Measurements from ENCODE around the gene TMTC2.
"Not testable (repeated sequence)": the region's sequence is repeated elsewhere in the genome, so short reads cannot be mapped to it uniquely, and the experiment has no call there.

The TMTC2 gene

DNA sequence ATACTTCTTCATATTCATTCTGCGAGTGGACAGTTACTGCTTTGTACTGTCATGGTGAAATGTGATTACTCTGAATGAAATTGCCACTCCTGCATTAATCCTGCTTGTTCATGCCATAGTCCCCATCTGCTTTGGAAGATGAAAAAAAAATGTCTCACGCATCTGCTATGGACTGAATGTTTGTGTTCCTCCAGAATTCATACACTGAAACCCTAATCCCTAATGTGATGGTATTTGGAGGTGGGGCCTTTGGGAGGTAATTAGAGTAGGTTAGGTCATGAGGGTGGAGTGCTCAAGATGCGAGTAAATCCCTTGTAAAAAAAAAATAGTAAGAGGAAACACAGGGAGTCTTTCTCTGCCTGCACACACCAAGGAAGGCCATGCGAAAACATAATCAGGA is 427.2 kb downstream of the TMTC2 start:
- no peak overlapping the region for H3K4me3 ChIP-seq (replicated peaks; ENCODE audit: low read depth, low read length)
- no peak for DNase-seq (ENCODE audit: low read depth)
- TF ChIP-seq, protein P1, sequence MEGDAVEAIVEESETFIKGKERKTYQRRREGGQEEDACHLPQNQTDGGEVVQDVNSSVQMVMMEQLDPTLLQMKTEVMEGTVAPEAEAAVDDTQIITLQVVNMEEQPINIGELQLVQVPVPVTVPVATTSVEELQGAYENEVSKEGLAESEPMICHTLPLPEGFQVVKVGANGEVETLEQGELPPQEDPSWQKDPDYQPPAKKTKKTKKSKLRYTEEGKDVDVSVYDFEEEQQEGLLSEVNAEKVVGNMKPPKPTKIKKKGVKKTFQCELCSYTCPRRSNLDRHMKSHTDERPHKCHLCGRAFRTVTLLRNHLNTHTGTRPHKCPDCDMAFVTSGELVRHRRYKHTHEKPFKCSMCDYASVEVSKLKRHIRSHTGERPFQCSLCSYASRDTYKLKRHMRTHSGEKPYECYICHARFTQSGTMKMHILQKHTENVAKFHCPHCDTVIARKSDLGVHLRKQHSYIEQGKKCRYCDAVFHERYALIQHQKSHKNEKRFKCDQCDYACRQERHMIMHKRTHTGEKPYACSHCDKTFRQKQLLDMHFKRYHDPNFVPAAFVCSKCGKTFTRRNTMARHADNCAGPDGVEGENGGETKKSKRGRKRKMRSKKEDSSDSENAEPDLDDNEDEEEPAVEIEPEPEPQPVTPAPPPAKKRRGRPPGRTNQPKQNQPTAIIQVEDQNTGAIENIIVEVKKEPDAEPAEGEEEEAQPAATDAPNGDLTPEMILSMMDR (IDR thresholded peaks at IDR 0.05; ENCODE audit: low read length, missing control alignments): no peak

GRCh38 chr12:83114966-83115365 is 428.3 kb downstream of the TMTC2 start:
- no peak for DNase-seq (ENCODE audit: low read depth)
- TF ChIP-seq, protein P1 (IDR thresholded peaks at IDR 0.05; ENCODE audit: low read length, missing control alignments): no peak
- no peak overlapping the region for H3K4me3 ChIP-seq (replicated peaks; ENCODE audit: low read depth, low read length)

- not testable (repeated sequence) for H3K4me3 ChIP-seq (replicated peaks; ENCODE audit: low read depth, low read length); DNase-seq (ENCODE audit: low read depth)
Observed at GRCh38 chr12:83117926-83118325, 431.2 kb downstream of the TMTC2 start.

- TF ChIP-seq, protein P1 (IDR thresholded peaks at IDR 0.05; ENCODE audit: low read length, missing control alignments): no peak
- no peak overlapping the region for H3K4me3 ChIP-seq (replicated peaks; ENCODE audit: low read depth, low read length)
- no peak for DNase-seq (ENCODE audit: low read depth)
Observed at GRCh38 chr12:83121897-83122622, 435.4 kb downstream of the TMTC2 start.

GRCh38 chr12:83122623-83122934 is 435.9 kb downstream of the TMTC2 start:
- no peak for DNase-seq (ENCODE audit: low read depth)
- TF ChIP-seq, protein P1 (IDR thresholded peaks at IDR 0.05; ENCODE audit: low read length, missing control alignments): no peak
- H3K4me3 ChIP-seq (replicated peaks; ENCODE audit: low read depth, low read length): no peak overlapping the region

DNA sequence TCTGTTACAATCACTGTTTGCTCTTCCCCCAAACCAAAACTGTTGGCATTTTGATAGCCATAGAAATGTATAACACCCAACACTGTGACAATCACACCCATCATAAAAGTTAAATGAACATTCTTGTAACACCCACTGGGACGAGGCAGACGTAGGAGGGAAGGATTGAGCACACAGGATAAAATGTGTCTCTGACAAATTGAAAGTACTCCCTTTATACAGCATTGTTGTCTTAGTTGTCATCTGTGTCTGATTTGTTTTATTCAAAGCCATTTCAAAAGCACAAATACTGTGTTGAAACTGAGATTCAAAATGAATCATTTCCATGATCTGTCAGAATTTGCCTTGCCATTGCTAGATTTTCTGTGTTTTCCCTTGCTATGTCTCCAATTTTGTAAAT is 436.3 kb downstream of the TMTC2 start:
- TF ChIP-seq, protein P1 (IDR thresholded peaks at IDR 0.05; ENCODE audit: low read length, missing control alignments): no peak
- no peak for DNase-seq (ENCODE audit: low read depth)
- H3K4me3 ChIP-seq (replicated peaks; ENCODE audit: low read depth, low read length): no peak overlapping the region

DNA sequence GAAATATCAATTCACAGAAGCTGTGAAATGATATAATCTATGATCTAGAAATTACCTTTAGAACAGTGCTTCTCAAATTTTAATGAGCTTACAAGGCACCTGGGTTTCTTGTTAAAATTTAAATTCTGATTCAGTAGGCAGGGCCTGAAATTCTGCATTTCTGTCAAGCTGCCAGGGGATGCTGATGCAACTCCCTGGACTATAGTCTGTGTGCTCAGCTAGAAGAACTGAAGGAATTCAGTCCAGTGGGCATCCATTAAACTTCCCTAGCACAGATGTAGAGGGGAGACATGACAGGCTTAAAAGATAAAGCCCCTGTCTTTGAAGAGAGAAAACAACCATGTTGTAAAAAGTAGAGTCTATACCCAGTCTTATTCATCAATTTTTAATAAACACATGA is 441.8 kb downstream of the TMTC2 start:
- TF ChIP-seq, protein P1 (IDR thresholded peaks at IDR 0.05; ENCODE audit: low read length, missing control alignments): no peak
- peak; percentile 20 for DNase-seq (ENCODE audit: low read depth)
- H3K4me3 ChIP-seq (replicated peaks; ENCODE audit: low read depth, low read length): no peak overlapping the region

Data from fibroblast of pulmonary artery (primary cell).